SK-N-SH treated with all-trans-retinoic acid at 6 μM for 48 hours (cell line): Measurements from ENCODE around the gene GP1BB.

ENCODE experiments used
- BACH2 ChIP-seq: fragments of 250-450 bp; sonication (Bioruptor Pico); IDR thresholded peaks from 2 replicates; pipeline ENCODE4 v1.9.0; 2021; ENCODE audit warnings: mild to moderate bottlenecking, borderline replicate concordance
- CSDC2 ChIP-seq: fragments of 250-450 bp; sonication (Bioruptor Pico); IDR thresholded peaks from 2 replicates; pipeline ENCODE4 v1.5.0; 2020; ENCODE audit warnings: mild to moderate bottlenecking, moderate library complexity
- TOX ChIP-seq: fragments of 250-450 bp; sonication (Bioruptor Pico); IDR thresholded peaks from 2 replicates; pipeline ENCODE4 v1.8.0; 2021; ENCODE audit warnings: mild to moderate bottlenecking, moderate library complexity, borderline replicate concordance
- ZFP3 ChIP-seq: fragments of 250-450 bp; sonication (Bioruptor Pico); IDR thresholded peaks from 2 replicates; pipeline ENCODE4 v1.5.0; 2020; ENCODE audit warnings: mild to moderate bottlenecking, moderate library complexity
- TF ChIP-seq, protein P1 (sequence below): fragments of 250-450 bp; sonication (Bioruptor Pico); IDR thresholded peaks from 2 replicates; pipeline ENCODE4 v1.8.0; 2020; ENCODE audit warnings: mild to moderate bottlenecking, moderate library complexity, borderline replicate concordance

DNA sequence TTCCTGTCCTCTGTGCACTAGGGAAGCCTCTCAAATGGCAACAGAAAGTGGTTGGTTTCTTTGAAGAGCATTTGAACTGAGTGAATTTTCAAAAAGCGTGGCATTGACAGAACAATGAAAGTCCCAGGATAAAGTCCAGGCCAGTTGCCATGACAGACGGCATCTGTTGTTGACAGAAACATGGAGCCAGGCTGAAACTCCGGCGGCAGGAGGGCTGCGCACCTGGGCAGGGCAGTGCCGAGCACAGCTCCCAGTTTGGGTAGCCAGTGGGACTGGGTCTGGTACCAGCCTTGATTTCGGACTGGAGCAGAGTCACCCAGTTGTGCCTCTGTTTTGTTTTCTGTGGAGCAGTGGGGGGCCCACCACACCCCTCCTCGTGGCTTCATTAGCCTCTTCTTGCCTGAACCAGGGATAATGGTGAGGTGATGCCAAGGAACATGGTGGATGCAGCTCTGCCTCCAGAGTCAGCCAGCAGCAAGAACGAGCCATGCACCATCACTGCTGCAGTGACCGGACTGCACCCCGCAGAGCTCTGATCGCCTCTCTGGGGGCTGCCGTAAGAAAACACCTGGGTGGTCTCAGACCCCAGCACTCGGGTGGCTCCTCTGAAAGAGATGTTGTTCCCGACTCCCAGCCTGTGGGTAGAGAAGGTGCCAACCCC, 18.9 kb upstream of the GP1BB start:
- TF ChIP-seq CSDC2 (CRISPR knock-in tag) (no peak), ZFP3 (CRISPR knock-in tag) (no peak), BACH2 (no peak), TOX (CRISPR knock-in tag) (no peak)
- TF ChIP-seq, protein P1, sequence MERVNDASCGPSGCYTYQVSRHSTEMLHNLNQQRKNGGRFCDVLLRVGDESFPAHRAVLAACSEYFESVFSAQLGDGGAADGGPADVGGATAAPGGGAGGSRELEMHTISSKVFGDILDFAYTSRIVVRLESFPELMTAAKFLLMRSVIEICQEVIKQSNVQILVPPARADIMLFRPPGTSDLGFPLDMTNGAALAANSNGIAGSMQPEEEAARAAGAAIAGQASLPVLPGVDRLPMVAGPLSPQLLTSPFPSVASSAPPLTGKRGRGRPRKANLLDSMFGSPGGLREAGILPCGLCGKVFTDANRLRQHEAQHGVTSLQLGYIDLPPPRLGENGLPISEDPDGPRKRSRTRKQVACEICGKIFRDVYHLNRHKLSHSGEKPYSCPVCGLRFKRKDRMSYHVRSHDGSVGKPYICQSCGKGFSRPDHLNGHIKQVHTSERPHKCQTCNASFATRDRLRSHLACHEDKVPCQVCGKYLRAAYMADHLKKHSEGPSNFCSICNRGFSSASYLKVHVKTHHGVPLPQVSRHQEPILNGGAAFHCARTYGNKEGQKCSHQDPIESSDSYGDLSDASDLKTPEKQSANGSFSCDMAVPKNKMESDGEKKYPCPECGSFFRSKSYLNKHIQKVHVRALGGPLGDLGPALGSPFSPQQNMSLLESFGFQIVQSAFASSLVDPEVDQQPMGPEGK (CRISPR knock-in tag) = no peak
